Lower lobe of right lung (tissue), 2 donors: ENCODE measurements around the gene LY6G5B. TPM values are rescaled to one million over a fixed set of nuclear protein-coding genes. Genes with fewer than 3 reads are reported as not detected.

Source experiments
- ATAC-seq, 2 donors: fragments of 200-7000 bp; cut with Tn5 transposase; one replicate each; pipeline ENCODE4 v1.9.1; 2020 to 2022; ENCODE audit warnings: mild to moderate bottlenecking in 2 of 2, moderate library complexity in 2 of 2
- DNase-seq: peaks from one replicate; pipeline ENCODE4 v3.0.0-alpha.2; 2020
- H3K27ac ChIP-seq: fragments of 200-600 bp; one replicate; pipeline ENCODE4 v1.8.0; 2022
- H3K27me3 ChIP-seq: fragments of 200-600 bp; one replicate; pipeline ENCODE4 v1.8.0; 2022; ENCODE audit warnings: low read depth
- H3K36me3 ChIP-seq: fragments of 200-600 bp; one replicate; pipeline ENCODE4 v1.8.0; 2022; ENCODE audit warnings: mild to moderate bottlenecking
- H3K4me1 ChIP-seq: fragments of 200-600 bp; one replicate; pipeline ENCODE4 v1.8.0; 2022
- H3K4me3 ChIP-seq: fragments of 200-600 bp; one replicate; pipeline ENCODE4 v1.8.0; 2022; ENCODE audit warnings: mild to moderate bottlenecking
- H3K9me3 ChIP-seq: fragments of 200-600 bp; one replicate; pipeline ENCODE4 v1.8.0; 2022
- intact Hi-C: fragments of 100-400 bp; cut with DNase I; formaldehyde crosslinking; loops from one replicate; pipeline ENCODE4 v1.11.0; 2022
- total RNA-seq: library from RNA; stranded (reverse); fragmentation: NEBNext Ultra II Directional; extraction: Animal tissue kit (Norgen Biotek cat#: 25700); gene quantifications from one replicate; pipeline ENCODE4 v1.2.1, GENCODE V29; 2021
- TF ChIP-seq, protein P1 (sequence below): fragments of 200-600 bp; IDR thresholded peaks from one replicate; pipeline ENCODE4 v1.8.0; 2022; ENCODE audit warnings: antibody characterized with exemption, mild to moderate bottlenecking
- donor health status: DM: no; HTN: yes; CAD: no; lungs with severe emphysema.

The LY6G5B gene
- total RNA-seq, 1 donor from 2014 or later = 11.0 TPM

- DNase-seq = no peak
- H3K4me1 ChIP-seq = peaks cover 22% of the 10 kb centered on the region
- H3K4me3 ChIP-seq = no peak overlapping the region
- H3K9me3 ChIP-seq = no peaks in the 10 kb centered on the region
- no peak overlapping the region for H3K27ac ChIP-seq
- no peaks in the 10 kb centered on the region for H3K27me3 ChIP-seq
- TF ChIP-seq, protein P1, sequence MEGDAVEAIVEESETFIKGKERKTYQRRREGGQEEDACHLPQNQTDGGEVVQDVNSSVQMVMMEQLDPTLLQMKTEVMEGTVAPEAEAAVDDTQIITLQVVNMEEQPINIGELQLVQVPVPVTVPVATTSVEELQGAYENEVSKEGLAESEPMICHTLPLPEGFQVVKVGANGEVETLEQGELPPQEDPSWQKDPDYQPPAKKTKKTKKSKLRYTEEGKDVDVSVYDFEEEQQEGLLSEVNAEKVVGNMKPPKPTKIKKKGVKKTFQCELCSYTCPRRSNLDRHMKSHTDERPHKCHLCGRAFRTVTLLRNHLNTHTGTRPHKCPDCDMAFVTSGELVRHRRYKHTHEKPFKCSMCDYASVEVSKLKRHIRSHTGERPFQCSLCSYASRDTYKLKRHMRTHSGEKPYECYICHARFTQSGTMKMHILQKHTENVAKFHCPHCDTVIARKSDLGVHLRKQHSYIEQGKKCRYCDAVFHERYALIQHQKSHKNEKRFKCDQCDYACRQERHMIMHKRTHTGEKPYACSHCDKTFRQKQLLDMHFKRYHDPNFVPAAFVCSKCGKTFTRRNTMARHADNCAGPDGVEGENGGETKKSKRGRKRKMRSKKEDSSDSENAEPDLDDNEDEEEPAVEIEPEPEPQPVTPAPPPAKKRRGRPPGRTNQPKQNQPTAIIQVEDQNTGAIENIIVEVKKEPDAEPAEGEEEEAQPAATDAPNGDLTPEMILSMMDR = no peak
- peaks cover 69% of the 10 kb centered on the region for H3K36me3 ChIP-seq
- ATAC-seq = no peak
- intact Hi-C loops = no loop called here
Measured at GRCh38 chr6:31624070-31624469, 45.7 kb upstream of the LY6G5B start.

GRCh38 chr6:31626952-31627351 lies 42.8 kb upstream of the LY6G5B start:
- no peaks in the 10 kb centered on the region for H3K27me3 ChIP-seq
- peaks cover 97% of the 10 kb centered on the region for H3K36me3 ChIP-seq
- no peak overlapping the region for H3K4me3 ChIP-seq
- TF ChIP-seq, protein P1 = no peak
- intact Hi-C loops = no loop called here
- no peak overlapping the region for H3K27ac ChIP-seq
- H3K9me3 ChIP-seq = no peaks in the 10 kb centered on the region
- peaks cover 9% of the 10 kb centered on the region for H3K4me1 ChIP-seq
- DNase-seq (no peak), ATAC-seq (no peak)

- Histone ChIP-seq H3K4me3 (no peak overlapping the region), H3K27ac (no peak overlapping the region), H3K27me3 (no peaks in the 10 kb centered on the region), H3K4me1 (peaks cover under 1% of the 10 kb centered on the region), H3K9me3 (no peaks in the 10 kb centered on the region), H3K36me3 (peaks cover 100% of the 10 kb centered on the region)
- DNase-seq = no peak
- no peak for ATAC-seq
- intact Hi-C loops = no loop called here
- TF ChIP-seq, protein P1 = no peak
Measured at GRCh38 chr6:31627690-31628287, 42.0 kb upstream of the LY6G5B start.

DNA sequence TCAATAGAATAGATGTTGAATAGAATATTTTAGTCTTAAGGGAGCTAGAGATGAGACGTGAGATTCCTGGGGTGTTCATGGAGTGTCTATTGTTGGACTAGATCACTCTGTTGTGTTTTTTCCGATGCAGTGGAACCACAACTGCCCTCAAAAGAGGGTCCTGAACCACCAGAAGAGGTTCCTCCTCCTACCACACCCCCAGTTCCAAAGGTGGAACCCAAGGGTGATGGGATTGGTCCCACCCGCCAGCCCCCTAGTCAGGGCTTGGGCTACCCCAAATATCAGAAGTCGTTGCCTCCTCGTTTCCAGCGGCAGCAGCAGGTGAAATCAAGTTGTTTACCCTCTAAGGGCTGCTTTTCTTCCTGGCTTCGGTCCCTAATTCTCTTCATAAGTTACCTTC lies 40.8 kb upstream of the LY6G5B start:
- Histone ChIP-seq H3K27ac (no peak overlapping the region), H3K27me3 (no peaks in the 10 kb centered on the region), H3K4me3 (no peak overlapping the region), H3K36me3 (peaks cover 100% of the 10 kb centered on the region), H3K4me1 (no peaks in the 10 kb centered on the region), H3K9me3 (no peaks in the 10 kb centered on the region)
- ATAC-seq = no peak
- intact Hi-C loops = no loop called here
- no peak for DNase-seq
- TF ChIP-seq, protein P1 = no peak

DNA sequence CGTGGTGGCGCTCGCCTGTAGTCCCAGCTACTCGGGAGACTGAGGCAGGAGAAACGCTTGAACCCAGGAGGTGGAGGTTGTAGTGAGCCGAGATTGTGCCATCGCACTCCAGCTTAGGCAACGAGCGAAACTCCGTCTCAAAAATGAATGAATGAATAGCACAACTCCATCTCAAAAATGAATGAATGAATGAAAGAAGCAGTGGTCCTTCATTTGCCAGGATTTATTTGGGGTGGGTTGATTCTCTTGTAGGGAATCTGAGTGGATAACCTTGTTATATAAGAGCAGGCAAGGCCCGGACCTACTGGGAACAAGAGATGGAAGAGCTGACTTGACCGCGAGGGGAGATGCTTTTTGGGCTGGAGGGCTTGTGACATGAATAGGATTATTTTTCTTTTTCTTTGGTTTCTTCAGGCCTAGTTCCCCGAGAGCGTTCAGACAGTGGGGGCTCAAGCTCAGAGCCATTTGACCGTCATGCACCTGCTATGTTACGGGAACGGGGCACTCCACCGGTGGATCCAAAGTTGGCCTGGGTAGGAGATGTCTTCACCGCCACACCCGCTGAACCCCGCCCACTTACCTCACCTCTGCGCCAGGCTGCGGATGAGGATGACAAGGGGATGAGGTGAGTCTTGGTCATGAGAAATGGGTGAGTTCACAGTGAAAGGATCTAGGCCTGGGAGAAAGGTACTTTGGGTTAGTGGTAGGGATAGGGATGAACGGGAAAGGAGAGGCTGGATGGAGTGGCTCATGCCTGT lies 39.4 kb upstream of the LY6G5B start:
- Histone ChIP-seq H3K9me3 (no peaks in the 10 kb centered on the region), H3K36me3 (peaks cover 100% of the 10 kb centered on the region)

More for the DNA sequence above, 39.4 kb upstream of the LY6G5B start:
- no peaks in the 10 kb centered on the region for H3K4me1 ChIP-seq
- H3K4me3 ChIP-seq = no peak overlapping the region
- ATAC-seq (no peak), DNase-seq (no peak)
- H3K27me3 ChIP-seq = no peaks in the 10 kb centered on the region
- TF ChIP-seq, protein P1 = no peak
- no peak overlapping the region for H3K27ac ChIP-seq
- intact Hi-C loops = no loop called here
